SU-DHL-6 (cell line): Measurements from ENCODE around the gene SCIN.

ENCODE experiments used
- H2AFZ ChIP-seq: fragments of 200-600 bp; sonication (generic); 2 replicates; pipeline ENCODE4 v1.6.1; 2014; ENCODE audit warnings: low read depth, mild to moderate bottlenecking, moderate library complexity, mixed read lengths, antibody characterized with exemption, low read length; ENCODE audit not compliant: severe bottlenecking
- H3F3A ChIP-seq: fragments of 200-600 bp; shearing (Covaris generic); 2 replicates; pipeline ENCODE4 v1.6.0; 2016; ENCODE audit warnings: antibody characterized with exemption, mild to moderate bottlenecking; ENCODE audit not compliant: insufficient read depth
- H3K27ac ChIP-seq: fragments of 200-600 bp; sonication (generic); 2 replicates; pipeline ENCODE4 v1.5.1; 2016; ENCODE audit warnings: low read depth, mild to moderate bottlenecking, low read length, moderate library complexity, mixed read lengths
- H3K27me3 ChIP-seq: fragments of 200-600 bp; sonication (generic), shearing (Covaris generic); 2 replicates; pipeline ENCODE4 v1.6.0; 2014; ENCODE audit warnings: mild to moderate bottlenecking, low read length
- H3K36me3 ChIP-seq: fragments of 200-600 bp; sonication (generic); 2 replicates; pipeline ENCODE4 v1.6.1; 2014; ENCODE audit warnings: mild to moderate bottlenecking, low read length, mixed read lengths
- H3K4me2 ChIP-seq: fragments of 300-600, 200-600 bp; shearing (Covaris generic), sonication (generic); 2 replicates; pipeline ENCODE4 v1.6.0; 2014; ENCODE audit warnings: low read length, low read depth, mild to moderate bottlenecking; ENCODE audit not compliant: poor library complexity, severe bottlenecking
- H3K4me3 ChIP-seq: fragments of 200-600 bp; sonication (generic); 2 replicates; pipeline ENCODE4 v1.5.1; 2014; ENCODE audit warnings: antibody characterized with exemption, low read length, mild to moderate bottlenecking, mixed read lengths; ENCODE audit not compliant: insufficient read depth, poor library complexity, severe bottlenecking
- H3K79me2 ChIP-seq: fragments of 200-600 bp; sonication (generic); 2 replicates; pipeline ENCODE4 v1.6.1; 2014; ENCODE audit warnings: mild to moderate bottlenecking, low read length, moderate library complexity; ENCODE audit not compliant: insufficient read depth
- H3K9ac ChIP-seq: fragments of 200-600 bp; sonication (generic); 2 replicates; pipeline ENCODE4 v1.7.0; 2014; ENCODE audit warnings: mild to moderate bottlenecking, low read length
- H3K9me2 ChIP-seq: fragments of 200-600 bp; sonication (generic); replicated peaks from 2 replicates; pipeline ENCODE4 v1.6.1; 2014; ENCODE audit warnings: low read length; ENCODE audit not compliant: insufficient read depth
- H3K9me3 ChIP-seq: fragments of 200-600 bp; sonication (generic); 2 replicates; pipeline ENCODE4 v1.6.1; 2014; ENCODE audit warnings: low read length, mixed read lengths; ENCODE audit not compliant: insufficient read depth
- H4K20me1 ChIP-seq: fragments of 200-600 bp; sonication (generic); 2 replicates; pipeline ENCODE4 v1.6.1; 2014; ENCODE audit warnings: low read depth, mild to moderate bottlenecking, antibody characterized with exemption, low read length, moderate library complexity, mixed read lengths
- EZH2phosphoT487 ChIP-seq: fragments of 200-600 bp; sonication (generic), shearing (Covaris generic); conservative IDR thresholded peaks from 2 replicates; pipeline ENCODE4 v1.6.1; 2018; ENCODE audit warnings: mild to moderate bottlenecking, antibody characterized with exemption, low read length, moderate library complexity, mixed read lengths
- TF ChIP-seq, protein P1 (sequence below): fragments of 200-600 bp; sonication (generic); IDR thresholded peaks from one replicate; pipeline ENCODE4 v1.5.1; 2017; ENCODE audit warnings: antibody characterized with exemption, mild to moderate bottlenecking, low read length, moderate library complexity; ENCODE audit not compliant: insufficient read depth, poor library complexity, severe bottlenecking

SCIN gene

DNA sequence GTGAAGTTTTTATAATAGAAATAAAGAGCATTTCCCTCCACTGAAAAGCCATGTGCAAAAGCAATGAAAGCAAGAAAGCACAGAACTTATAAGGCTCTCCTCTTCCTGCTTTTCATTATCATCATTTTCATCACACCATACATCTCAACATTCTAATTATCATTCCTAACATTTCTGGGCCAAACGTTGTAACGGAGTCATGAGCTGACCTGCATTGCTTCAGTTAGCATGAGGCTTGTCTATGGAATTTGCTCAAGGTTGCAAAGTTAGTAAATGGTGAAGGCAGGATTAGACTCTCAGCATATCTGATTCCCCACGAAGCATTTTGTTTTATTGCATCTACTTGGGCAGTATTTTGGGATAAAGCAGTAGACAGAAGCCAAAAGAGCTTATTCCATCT, 11.4 kb downstream of the SCIN start:
- Histone ChIP-seq H3K36me3 (no peaks in the 10 kb centered on the region), H3K27ac (no peak overlapping the region)

DNA sequence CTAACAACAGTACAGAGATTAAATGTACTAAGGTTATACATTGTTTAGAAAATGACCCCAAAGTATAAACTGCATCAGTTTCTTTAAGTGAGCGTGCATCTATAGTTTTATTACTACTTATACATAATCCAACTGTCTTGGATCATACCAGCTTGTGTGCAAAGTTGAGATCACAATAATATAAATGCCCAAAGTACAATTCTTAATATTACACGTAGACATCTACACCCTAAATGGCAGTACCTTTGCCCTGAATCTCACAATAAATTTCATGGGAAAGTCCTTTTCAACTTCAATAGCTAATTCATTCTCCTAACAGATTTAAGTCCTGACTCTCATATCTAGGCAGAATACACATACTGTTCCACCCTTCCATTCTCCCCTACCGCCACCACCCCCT, 11.8 kb downstream of the SCIN start:
- Histone ChIP-seq H3K9me3 (no peaks in the 10 kb centered on the region), H3K9ac (no peak overlapping the region), H3K27me3 (no peaks in the 10 kb centered on the region), H3K27ac (no peak overlapping the region), H3K79me2 (no peaks in the 10 kb centered on the region), H3K4me2 (no peak overlapping the region), H3K4me3 (no peak overlapping the region), H2AFZ (no peak overlapping the region), H4K20me1 (no peaks in the 10 kb centered on the region), H3F3A (no peaks in the 10 kb centered on the region), H3K36me3 (no peaks in the 10 kb centered on the region), H3K9me2 (no peaks in the 10 kb centered on the region)
- TF ChIP-seq, protein P1, sequence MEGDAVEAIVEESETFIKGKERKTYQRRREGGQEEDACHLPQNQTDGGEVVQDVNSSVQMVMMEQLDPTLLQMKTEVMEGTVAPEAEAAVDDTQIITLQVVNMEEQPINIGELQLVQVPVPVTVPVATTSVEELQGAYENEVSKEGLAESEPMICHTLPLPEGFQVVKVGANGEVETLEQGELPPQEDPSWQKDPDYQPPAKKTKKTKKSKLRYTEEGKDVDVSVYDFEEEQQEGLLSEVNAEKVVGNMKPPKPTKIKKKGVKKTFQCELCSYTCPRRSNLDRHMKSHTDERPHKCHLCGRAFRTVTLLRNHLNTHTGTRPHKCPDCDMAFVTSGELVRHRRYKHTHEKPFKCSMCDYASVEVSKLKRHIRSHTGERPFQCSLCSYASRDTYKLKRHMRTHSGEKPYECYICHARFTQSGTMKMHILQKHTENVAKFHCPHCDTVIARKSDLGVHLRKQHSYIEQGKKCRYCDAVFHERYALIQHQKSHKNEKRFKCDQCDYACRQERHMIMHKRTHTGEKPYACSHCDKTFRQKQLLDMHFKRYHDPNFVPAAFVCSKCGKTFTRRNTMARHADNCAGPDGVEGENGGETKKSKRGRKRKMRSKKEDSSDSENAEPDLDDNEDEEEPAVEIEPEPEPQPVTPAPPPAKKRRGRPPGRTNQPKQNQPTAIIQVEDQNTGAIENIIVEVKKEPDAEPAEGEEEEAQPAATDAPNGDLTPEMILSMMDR: no peak
- no peak for TF ChIP-seq EZH2phosphoT487

More for the DNA sequence above, 11.4 kb downstream of the SCIN start:
- H3K9me2 ChIP-seq: no peaks in the 10 kb centered on the region
- no peaks in the 10 kb centered on the region for H3F3A ChIP-seq
- no peak for TF ChIP-seq EZH2phosphoT487
- TF ChIP-seq, protein P1: no peak
- no peaks in the 10 kb centered on the region for H3K9me3 ChIP-seq
- H3K79me2 ChIP-seq: no peaks in the 10 kb centered on the region
- no peak overlapping the region for H3K9ac ChIP-seq
- no peak overlapping the region for H2AFZ ChIP-seq
- no peaks in the 10 kb centered on the region for H3K27me3 ChIP-seq
- no peaks in the 10 kb centered on the region for H4K20me1 ChIP-seq
- H3K4me2 ChIP-seq: no peak overlapping the region
- H3K4me3 ChIP-seq: no peak overlapping the region

DNA sequence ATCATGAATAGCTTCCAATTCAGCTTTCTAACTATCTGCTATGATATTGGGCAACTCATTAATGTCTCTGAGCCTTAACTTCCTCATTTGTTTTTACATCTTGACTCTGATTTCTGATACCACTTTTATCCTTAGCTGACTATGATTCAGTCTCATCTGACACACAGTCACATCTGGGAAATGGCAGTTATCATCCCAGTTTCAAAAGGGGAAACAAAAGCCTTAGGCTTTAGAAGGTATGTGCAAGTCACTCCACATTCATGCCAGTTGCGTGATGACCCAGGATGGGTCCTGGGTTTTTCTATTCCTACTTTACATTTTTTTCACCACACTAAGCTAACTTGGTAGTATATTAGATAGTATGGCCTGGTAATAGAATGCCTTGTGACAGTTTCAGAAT, 12.7 kb downstream of the SCIN start:
- Histone ChIP-seq H3F3A (no peaks in the 10 kb centered on the region), H2AFZ (no peak overlapping the region), H3K4me2 (no peak overlapping the region), H3K9me2 (no peaks in the 10 kb centered on the region), H3K4me3 (no peak overlapping the region), H4K20me1 (no peaks in the 10 kb centered on the region), H3K27me3 (no peaks in the 10 kb centered on the region), H3K9me3 (no peaks in the 10 kb centered on the region), H3K79me2 (no peaks in the 10 kb centered on the region), H3K36me3 (no peaks in the 10 kb centered on the region), H3K27ac (no peak overlapping the region), H3K9ac (no peak overlapping the region)
- TF ChIP-seq, protein P1: no peak
- TF ChIP-seq EZH2phosphoT487: no peak

DNA sequence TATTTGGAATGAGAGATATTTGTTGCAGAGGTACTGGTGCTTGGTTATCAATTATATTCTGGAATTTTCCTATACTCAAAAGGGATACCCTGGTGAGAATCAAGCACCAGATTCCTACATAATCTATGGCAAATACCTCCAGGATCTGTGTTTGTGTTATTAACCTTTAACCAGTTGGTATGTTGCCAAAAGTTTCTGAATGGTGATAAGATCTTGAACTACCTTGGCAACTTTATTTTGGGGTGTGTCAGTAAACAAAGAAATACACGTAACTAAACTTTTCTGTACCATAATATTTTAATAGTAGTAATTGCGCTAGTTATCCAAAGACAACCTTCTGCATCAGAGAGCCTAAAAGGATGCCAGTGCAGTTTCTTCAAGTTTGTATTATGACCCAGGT, 13.4 kb downstream of the SCIN start:
- Histone ChIP-seq H3K9me3 (no peaks in the 10 kb centered on the region), H3K4me2 (no peak overlapping the region), H3K79me2 (no peaks in the 10 kb centered on the region), H3K9ac (no peak overlapping the region), H4K20me1 (no peaks in the 10 kb centered on the region), H3K27me3 (no peaks in the 10 kb centered on the region), H3K4me3 (no peak overlapping the region), H3K27ac (no peak overlapping the region), H3K9me2 (no peaks in the 10 kb centered on the region), H3F3A (no peaks in the 10 kb centered on the region), H2AFZ (no peak overlapping the region), H3K36me3 (no peaks in the 10 kb centered on the region)
- TF ChIP-seq, protein P1: no peak
- no peak for TF ChIP-seq EZH2phosphoT487
